ENCODE measurements around the gene TMEM132A.

- TF ChIP-seq CTCF (conservative IDR thresholded peaks at IDR 0.05) (no peak), EZH2 (IDR thresholded peaks at IDR 0.05; ENCODE audit: low read depth) (no peak)
These were observed 35.2 kb downstream of the TMEM132A start for GRCh38 chr11:60959431-60959830.

Data from PC-9 (cell line).